GM19023 (cell line): ENCODE results near the gene RELL1.
"Not testable (repeated sequence)": the region's sequence is repeated elsewhere in the genome, so short reads cannot be mapped to it uniquely, and the experiment has no call there.

Experiments
- ATAC-seq: cut with Tn5 transposase; IDR thresholded peaks from one replicate; pipeline ENCODE4 v1.9.1; 2021; ENCODE audit warnings: mild to moderate bottlenecking, moderate library complexity; ENCODE audit not compliant: unreplicated experiment

The RELL1 gene

DNA sequence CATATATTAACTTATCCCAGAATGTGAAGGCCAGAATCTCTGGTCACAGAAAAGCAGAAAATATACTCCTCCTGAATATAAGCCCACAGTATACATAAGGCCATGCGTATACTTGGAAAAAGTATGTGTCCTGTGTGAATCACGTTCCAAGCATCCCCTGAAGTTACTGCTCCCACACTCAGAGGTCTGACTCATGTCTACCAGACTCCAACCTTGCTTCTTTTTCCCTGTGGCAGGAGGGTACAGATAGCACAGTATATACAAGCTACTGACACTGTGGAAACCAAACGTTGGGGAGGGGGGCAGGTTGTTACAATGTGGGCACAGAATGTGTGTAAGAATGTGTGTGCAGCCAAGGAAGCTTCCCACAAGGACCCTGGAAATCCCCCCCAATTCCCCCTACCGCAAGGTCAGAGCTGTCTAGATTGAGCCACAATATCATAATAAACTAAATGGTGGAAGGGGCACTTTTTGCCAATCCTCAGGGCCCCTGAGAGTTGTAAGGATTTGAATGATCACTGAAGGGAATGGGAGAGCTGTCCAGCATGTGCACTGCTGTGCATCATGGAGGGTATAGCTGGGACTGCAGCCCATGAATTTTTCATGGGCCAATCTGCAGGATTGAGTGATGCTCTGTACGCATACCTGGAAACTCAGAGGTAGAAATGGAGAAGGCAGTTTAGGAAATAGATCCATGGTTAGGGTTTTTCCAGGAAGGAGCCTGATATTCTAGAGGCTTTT lies 7.4 kb upstream of the RELL1 start:
- no peak for ATAC-seq

DNA sequence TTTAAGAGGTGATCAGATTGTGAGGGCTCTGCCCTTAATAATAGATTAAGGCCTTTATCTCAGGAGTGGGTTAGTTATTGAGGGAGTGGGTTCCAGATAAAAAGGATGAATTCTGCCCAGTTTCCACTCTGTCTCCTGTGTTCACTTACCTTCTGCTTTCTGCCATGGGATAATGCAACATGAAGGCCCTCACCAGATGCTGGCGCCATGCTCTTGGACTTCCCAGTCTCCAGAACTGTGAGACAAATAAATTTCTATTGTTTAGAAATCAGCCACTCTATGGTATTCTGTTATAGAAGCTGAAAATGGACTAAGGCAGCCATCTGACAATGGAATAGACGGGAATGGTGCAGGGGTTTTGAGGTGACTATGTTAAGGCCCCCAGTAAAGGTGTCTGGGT lies 6.9 kb upstream of the RELL1 start:
- ATAC-seq: no peak

DNA sequence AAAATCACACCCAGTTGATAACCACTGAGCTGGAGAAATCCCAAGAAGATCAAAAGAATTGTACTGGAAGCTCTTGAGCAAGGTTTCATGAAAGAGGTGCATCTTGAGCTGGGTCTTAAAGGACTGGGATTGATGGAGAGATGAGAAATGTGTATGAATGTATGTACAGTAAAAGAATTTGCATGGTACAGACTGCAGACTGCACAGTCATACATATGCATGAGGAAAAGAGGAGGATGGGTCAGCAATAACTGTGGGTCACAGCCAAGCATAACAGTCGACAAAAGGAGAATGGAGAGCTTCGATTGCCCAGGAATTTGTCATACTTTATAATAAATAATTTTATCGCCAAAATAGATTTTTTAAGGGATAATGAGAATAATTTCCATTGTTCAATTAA lies 4.8 kb upstream of the RELL1 start:
- ATAC-seq: no peak

DNA sequence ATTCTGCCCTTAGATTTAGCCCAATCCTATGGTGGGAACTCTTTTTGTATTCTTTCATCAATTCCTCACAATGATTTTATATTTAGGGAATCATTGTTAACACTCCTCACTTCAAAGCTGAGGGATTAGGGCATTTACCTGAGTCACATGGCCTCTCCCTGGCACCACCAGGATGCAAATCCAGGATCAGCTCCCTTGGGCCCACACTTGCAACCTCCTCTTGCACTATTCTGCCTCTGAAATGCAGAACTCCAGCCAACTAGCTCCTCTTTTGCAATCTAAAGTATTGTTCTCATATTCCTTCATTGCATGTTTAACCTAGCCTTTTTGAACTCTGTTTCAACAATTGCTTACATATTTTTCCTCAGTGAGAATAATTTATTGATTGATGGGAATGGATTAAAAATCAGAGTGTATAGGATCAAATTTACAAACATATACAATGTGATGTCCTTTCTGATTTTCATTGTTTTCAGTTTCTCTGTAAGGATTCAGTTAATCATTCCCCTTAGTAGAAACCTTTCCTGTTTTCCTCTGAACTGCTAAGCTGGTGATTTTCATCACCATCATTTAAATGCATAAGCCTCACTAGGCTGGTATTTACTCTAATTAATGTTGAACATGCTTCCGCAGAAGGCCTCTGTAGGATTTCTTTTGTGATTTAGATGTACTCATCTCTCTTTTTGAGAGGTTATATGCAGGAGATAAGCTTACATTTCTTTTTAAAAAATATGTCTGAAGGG lies 3.3 kb upstream of the RELL1 start:
- no peak for ATAC-seq

DNA sequence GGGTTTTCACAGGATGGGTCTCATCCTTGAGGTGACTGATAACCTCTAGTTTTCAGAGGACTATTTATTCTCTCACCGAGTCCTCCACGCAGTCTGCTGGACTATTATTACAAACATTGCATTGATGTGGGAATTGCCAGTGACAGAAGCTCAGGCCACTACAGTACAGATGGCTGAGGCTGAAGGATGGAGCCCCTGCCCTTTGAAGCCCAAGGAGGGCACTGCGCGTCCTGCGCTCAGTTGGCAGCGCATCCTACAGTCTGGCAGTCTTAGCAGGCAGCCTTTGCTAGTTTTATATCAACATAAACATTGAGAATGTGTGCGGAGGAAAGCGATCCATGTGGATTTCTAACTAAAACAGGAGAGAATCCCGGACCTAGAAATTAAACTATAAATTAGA lies 1.5 kb upstream of the RELL1 start:
- no peak for ATAC-seq

DNA sequence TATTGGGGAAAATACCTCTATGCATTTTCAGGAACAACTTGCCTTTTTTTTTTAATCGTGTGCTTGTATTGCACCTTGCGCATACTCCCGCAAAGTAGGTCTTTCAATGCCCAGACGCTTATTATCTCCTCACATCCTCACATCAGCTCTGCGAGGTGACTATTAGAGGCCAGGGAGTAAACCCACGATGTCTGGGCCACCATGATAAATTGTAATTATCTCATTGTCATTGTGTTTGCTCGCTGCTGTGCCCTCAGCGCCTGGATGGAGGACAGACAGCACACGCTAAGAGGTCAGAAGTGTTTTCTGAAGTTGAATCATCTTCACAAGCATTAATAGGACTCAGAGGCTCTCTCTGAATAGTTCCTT lies 1.0 kb upstream of the RELL1 start:
- ATAC-seq: no peak

DNA sequence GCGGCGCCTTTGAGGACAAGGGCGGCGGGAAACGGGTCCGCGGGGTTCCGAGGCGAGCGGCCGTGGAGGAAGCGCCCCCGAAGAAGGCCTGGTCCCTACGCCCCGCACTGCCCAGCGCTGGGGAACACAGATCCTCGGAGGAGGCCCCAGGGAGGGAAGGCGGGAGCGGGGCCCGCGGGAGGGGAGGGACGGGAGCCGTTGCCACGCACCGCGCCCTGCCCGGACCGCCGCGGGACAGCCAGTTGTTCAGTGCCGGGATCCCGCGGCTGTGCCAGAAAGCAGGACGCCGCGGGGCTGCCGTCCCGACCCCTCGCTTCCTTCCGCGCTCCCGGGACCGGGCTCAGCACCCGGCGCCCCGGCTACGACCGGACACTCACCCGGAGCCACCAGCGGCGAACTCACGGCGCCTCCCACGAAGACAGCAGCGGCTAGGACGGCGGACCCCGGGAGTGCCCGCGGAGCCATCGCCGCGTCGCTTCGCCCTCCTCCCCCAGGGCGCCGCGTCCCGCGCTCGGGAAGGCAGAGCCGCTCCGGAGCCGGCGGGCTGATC lies 278 bp downstream of the RELL1 start:
- peak; percentile 27 for ATAC-seq

DNA sequence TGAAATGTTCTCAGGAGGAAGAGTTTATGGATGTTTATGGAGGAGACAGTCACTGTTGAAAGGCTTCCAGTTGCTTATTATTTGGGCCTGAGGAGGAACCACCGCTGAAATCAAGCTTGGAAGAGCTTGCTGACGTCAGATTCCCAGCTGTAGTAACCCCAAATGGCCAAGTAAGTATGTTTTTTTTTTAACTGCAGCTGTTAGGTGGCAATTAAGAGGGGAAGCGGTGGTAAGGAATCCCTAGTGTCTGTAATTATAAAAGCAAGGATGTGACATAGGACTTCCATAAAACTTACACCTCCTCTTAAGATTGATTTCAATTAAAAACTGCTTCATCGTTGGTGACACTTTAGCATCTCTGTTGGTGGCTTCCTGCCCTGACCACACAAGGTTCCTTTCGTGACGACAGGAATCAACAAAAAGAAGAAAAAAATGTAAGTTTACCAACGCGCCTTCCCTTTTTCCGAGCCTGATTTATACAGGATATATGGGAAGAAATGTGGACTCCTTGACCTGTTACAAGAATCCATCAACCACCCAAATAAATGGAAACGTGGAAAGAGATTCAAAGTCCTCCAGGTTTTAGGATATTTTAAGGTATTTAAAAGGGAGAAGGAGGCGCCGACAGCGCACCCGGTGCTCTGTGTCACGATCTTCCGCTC lies 884 bp downstream of the RELL1 start:
- no peak for ATAC-seq

DNA sequence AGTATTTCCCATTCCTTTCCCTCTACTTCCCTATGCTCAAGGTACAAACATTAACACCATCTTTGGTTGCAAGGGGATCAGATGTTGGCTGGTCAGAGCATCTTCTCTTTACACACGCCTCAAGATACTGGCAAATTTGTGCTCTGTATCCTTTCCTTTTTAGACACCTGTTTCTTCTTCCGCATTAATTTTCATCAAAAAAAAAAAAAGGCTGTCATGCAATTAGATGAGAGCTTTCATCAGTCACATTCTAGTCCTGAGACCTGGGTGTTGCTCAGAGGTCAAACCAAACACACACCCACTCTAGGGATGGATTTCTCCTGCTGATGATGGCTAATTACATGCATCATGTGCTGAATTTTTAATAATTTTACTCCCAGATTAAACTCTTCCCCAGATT lies 2.0 kb downstream of the RELL1 start:
- no peak for ATAC-seq

DNA sequence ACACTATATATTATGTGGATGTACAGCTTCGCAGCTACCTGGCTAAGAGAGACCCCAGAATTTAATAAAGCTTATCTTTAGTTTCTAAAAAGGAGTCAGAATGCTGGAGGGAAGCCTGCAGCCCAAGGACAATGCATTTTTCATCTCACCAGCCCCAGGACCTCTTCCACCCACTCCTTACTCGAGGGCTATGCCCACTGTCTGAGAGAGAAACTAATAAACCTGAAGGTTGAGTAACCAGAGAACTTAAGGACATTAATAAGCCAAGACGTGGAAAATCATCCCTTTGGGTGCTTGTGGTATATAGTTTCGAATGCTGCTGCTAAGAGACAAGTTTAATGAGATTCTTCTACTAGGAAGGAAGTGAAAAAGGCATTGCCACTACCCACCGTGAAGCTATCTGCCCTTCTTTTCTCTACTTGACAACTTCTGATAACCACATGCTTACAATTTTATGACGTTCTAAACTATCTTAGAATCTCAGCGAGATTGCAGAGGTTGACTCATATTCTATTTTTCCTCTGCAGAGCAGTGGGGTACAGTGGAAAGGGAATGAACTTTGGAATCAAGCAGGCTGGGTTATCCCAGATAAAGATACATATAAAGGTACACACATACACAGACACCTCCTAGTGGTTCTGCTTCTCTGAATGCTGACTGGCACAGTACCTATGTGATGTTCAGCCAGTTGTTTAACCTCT lies 3.3 kb downstream of the RELL1 start:
- ATAC-seq: no peak

DNA sequence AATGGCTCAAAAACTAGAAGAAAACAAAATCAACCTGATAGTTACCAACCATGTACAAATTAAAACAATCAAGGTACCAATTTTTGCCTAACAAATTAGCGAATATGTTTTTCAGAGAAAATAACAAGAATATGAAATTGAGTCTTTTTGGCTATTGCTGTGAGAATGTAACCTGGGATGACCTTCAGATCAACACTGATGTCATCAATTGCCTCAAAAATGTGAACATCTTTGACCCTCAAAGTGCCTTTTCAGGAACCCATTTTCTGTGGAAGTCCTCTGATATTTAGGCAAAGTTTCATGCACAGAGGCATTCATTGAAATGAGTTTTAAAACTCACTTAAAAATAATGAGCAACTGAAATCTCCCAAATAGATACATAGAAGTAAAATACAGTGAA lies 6.1 kb downstream of the RELL1 start:
- ATAC-seq: no peak

DNA sequence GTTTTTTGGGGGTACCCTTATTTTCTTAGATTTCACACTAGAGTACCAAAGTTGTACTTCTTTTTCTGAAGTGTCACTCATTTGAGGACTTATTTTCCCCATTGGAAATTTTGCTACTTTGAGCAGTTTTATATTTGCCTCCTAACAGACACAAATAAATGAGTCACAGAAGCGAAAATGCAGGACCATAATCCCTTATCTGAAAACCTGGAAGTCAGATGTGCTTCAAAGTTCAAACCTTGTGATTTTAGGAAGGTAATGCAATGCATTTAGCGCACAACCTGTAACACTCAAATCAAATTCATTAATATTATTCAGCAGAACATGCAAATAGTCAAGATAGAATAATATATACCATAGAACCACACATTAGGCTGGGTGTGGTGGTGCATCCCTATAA lies 6.9 kb downstream of the RELL1 start:
- no peak for ATAC-seq

DNA sequence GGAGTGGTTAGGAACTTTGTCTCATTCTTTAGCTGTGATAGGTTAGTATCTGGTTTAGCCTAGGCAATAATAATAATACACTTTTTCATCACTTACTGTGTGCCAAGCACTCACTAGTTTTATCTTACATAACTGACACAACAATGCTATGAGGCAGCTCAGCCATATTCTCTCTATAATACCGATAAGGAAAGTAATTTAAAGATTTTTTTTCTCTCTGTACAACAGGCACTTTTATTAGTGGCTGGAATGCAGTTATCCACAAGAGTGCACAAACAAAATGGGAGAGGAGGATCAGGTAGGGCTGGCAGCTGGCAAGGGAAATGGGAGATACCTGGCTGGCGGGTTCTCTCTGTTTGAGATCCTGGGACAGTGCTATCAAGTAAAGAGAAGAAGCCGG lies 7.6 kb downstream of the RELL1 start:
- no peak for ATAC-seq

DNA sequence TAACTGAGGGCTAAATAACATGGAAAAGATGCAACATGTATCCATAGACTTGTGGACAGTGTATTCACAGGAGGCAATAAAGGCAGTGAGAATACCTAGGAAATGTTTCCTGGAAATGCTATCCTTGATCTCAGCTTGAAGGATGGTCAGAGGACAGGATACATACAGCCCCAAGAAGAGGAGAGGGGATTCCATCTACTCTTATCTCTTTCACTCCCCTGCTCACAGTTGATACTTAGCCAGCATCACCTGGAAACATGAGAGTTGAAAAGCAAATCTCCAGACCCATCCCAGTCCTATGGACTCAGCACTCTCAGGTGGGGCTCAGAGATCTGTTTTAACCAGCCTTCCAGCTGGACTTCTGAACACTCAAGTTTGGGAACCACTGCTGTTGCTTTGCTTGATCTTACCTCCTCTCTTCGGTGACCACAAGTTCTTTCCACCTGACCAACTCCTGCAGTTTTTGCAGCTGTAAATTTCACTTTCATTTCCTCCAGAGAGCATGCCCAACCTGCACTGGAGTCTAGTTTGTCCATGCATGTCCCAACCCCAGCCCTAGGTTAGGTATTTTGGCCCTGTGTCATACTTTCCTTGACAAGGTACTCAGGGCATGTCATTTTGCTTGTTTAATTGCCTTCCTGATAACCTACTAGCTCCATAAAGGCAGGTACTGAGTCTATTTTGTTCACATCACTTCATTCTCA lies 10.4 kb downstream of the RELL1 start:
- ATAC-seq: peak; percentile 98

DNA sequence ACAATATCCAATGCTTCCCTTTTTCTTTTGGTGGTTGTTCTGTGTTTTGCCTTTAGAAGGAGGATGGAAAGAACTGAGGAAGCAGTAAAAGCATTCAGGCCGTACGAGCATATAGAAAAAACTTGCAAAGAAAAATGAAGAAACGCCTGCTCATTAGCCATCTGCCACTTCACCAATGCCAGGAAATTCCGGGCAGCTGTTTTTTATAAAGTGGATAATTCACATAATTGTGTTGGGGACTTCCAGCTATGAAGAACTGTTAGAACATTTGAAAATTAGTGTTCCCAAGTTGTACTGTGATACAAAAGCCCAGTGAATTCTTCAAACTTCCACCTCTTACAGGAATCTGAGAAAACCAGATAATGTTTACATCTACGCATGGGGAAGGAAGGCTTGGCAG lies 11.7 kb downstream of the RELL1 start:
- ATAC-seq: no peak

DNA sequence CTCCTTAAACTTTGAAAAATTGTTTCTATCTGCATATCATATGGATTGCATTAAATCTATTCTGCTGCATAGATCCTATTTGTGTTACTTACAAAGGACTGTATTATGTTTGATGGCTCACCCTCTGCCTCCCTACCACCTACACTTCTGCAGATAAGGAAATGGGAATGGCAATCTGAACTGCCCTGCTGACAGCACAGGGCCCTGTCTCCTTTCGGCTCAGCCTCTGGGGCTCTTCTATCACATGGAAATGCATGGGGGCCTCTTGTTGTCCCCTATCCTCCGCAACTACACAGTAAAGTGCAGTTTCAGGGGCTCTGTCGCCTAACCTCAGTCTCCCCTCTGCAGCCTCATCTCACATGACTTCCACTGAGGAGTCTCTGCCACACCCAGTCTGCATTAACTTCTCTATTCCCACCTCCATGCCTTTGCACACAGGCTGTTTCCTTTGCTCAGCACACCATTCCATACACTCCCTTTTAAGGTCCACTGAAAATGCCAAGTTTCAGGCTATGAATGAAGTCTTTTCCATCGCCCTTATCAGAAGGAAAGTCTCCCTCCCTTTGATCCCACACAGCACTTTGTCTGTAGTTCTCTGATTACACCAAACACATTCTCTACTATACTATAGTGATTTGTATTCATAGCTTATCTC lies 12.5 kb downstream of the RELL1 start:
- ATAC-seq: no peak

DNA sequence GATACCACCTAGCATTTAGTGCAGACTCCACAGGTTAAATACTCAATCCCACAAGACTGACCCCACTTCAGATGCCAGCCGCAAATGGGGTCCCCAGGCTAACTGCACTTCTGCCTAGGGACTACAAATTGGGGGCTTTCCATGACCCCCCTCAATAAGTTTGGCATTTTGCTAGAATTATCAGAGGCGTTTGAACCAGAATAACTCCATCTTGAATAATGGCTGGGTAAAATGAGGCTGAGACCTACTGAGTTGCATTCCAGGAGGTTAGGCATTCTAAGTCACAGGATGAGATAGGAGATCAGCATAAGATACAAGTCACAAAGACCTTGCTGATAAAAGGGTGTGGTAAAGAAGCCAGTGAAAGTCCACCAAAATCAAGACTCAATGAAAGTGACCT lies 15.1 kb downstream of the RELL1 start:
- no peak for ATAC-seq

DNA sequence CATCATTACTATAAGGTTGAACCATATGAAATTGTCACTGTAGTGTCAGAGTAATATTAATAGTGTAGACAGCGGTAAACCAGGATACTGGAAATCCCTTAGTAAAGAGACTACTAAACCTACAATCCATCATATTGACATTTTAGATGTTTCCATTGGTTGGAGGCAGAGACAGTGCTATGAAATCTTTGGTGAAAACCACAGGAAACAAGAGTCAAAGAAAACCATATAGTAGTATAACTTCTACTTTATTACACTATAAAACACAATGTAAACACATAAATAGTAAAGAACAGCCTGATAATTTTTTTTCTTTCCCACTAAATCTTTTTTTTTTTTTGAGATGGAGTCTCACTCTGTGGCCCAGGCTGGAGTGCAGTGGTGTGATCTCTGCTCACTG lies 15.9 kb downstream of the RELL1 start:
- ATAC-seq: no peak

DNA sequence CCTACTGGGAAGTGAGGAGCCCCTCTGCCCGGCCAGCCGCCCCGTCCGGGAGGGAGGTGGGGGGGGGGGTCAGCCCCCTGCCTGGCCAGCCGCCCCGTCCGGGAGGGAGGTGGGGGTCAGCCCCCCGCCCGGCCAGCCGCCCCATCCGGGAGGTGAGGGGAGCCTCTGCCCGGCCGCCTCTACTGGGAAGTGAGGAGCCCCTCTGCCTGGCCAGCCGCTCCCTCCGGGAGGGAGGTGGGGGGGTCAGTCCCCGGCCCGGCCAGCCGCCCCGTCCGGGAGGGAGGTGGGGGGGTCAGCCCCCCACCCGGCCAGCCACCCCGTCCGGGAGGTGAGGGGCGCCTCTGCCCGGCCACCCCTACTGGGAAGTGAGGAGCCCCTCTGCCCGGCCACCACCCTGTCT lies 17.1 kb downstream of the RELL1 start:
- ATAC-seq: not testable (repeated sequence)
